HG03039 (cell line): ENCODE results near the gene STRIP2.
"Not testable (repeated sequence)": the region's sequence is repeated elsewhere in the genome, so short reads cannot be mapped to it uniquely, and the experiment has no call there.

Experiments
- ATAC-seq: cut with Tn5 transposase; IDR thresholded peaks from one replicate; pipeline ENCODE4 v1.9.1; 2021; ENCODE audit warnings: mild to moderate bottlenecking, moderate library complexity; ENCODE audit not compliant: unreplicated experiment

Gene STRIP2

GRCh38 chr7:129417073-129417472 lies 17.2 kb upstream of the STRIP2 start:
- no peak for ATAC-seq

DNA sequence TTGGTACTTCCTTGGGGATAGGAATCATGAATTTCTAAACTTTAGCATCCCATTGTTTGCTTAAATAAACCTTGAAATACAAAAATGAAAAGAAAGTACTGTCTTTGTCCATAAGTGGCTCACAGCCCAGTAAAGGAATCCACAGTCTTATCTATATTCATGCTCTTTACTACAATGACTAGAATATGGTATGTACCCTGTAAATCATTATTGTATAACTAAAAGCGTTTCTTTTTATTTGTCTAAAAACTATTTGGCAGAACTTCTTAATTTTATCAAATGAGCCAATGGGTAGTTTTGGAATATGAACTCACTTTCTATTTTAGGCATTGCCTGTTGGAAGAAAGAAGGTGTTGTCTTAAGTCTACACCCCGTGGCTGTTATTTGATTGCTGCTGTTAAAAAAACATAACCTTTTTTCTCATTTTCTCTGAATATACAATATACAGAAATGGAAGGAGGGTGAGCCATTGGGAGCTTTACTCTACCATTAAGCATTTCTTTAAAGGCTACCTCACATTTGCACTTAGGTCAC lies 12.4 kb upstream of the STRIP2 start:
- no peak for ATAC-seq

- no peak for ATAC-seq
Observed at GRCh38 chr7:129422727-129423126, 11.5 kb upstream of the STRIP2 start.

DNA sequence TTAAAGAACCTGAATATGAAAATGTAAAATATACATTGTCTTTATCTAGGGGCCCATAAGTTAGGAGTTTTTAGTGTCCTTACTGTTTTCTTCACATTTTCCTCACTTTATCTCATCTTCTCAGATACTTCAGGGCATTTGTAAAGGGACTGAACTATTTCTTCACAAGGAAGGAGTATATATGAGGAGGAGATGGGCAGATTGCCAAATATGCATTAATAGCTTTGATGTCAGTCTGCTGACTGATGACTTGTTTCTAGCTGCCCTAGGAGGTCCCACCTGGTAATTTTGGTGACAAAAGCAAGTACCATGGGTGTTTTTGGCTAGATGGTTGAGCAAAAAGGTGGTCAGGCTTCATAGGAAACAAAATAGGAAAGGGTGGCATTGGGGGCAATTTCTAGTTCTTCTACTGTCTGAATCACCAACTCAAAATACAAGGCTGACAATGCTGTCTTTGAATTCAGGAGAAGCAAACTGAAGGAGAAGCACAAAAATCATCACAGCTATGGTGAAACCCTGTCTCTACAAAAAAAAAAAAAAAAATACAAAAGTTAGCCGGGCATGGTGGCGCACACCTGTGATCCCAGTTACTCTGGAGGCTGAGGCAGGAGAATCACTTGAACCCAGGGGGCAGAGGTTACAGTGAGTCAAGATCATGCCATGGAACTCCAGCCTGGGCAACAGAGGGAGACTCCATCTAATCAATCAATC lies 10.4 kb upstream of the STRIP2 start:
- ATAC-seq = no peak

- ATAC-seq = no peak
Observed at GRCh38 chr7:129426482-129426881, 7.8 kb upstream of the STRIP2 start.

- ATAC-seq = no peak
Observed at GRCh38 chr7:129427526-129428045, 6.6 kb upstream of the STRIP2 start.

GRCh38 chr7:129431911-129432643 lies 2.2 kb upstream of the STRIP2 start:
- ATAC-seq = no peak

- ATAC-seq = no peak
Observed at GRCh38 chr7:129434675-129435318, 565 bp downstream of the STRIP2 start.

GRCh38 chr7:129435414-129435829 lies 1.2 kb downstream of the STRIP2 start:
- no peak for ATAC-seq

GRCh38 chr7:129436335-129436923 lies 2.2 kb downstream of the STRIP2 start:
- no peak for ATAC-seq

- no peak for ATAC-seq
Observed at GRCh38 chr7:129437190-129437589, 3.0 kb downstream of the STRIP2 start.

- no peak for ATAC-seq
Observed at GRCh38 chr7:129438281-129438838, 4.1 kb downstream of the STRIP2 start.

GRCh38 chr7:129438839-129439651 lies 4.8 kb downstream of the STRIP2 start:
- no peak for ATAC-seq

GRCh38 chr7:129439963-129440625 lies 5.9 kb downstream of the STRIP2 start:
- no peak for ATAC-seq

- no peak for ATAC-seq
Observed at GRCh38 chr7:129443612-129444011, 9.4 kb downstream of the STRIP2 start.

- not testable (repeated sequence) for ATAC-seq
Observed at GRCh38 chr7:129444776-129445175, 10.5 kb downstream of the STRIP2 start.

DNA sequence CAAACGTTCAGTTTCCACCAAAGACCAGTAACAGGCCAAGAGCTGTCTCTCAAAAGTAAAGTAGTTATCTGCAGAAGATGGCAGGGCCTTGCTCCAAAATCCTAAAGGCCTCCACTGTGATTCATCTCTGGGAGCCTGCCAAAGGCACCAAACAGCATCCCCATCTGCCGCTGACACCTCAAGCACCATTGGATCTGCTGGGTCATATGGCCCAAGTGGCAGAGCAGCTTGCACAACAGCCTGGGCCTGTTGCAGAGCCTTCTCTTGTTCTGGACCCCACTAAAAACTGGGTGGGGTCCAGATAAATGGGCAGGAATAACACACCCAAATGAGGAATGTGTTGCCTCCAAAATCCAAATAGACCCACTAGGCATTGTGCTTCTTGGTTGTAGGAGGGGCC lies 12.7 kb downstream of the STRIP2 start:
- not testable (repeated sequence) for ATAC-seq

DNA sequence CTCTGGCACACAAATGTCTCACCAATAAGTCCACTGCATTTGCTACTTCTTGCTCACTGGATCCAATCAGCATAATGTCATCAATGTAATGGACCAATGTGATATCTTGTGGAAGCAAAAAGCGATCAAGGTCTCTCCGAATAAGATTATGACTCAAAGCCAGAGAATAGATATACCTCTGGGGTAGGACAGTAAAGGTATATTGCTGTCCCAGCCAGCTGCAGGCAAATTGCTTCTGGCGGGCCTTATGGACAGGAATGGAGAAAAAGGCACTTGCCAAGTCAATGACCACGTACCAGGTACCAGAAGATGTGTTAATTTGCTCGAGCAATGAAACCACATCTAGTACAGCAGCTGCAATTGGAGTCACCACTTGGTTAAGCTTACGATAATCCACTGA lies 13.2 kb downstream of the STRIP2 start:
- not testable (repeated sequence) for ATAC-seq

- not testable (repeated sequence) for ATAC-seq
Observed at GRCh38 chr7:129448608-129449007, 14.4 kb downstream of the STRIP2 start.
